Keratinocyte (primary cell): Measurements from ENCODE around the gene PAPPA.

ENCODE experiments used
- CTCF ChIP-seq, 3 experiments: IDR thresholded peaks in 1 of 3; conservative IDR thresholded peaks in 1 of 3; optimal IDR thresholded peaks in 1 of 3; 2 replicates in 2 of 3; 3 replicates in 1 of 3; pipeline versions ENCODE3 to v1.5.1; 2011; ENCODE audit warnings: low read length in 3 of 3, mild to moderate bottlenecking in 3 of 3, moderate library complexity in 2 of 3, control low read depth in 1 of 3, inconsistent platforms in 1 of 3; ENCODE audit not compliant: insufficient read depth in 2 of 3; ENCODE audit errors: extremely low read depth in 1 of 3
- EZH2 ChIP-seq: IDR thresholded peaks from one replicate; pipeline ENCODE4 v1.6.1; 2012; ENCODE audit warnings: inconsistent platforms, mild to moderate bottlenecking, low read length, moderate library complexity

GRCh38 chr9:116163293-116164055 is 9.9 kb downstream of the PAPPA start:
- peak; percentile 46 to 64 (median 54) for TF ChIP-seq CTCF (optimal IDR thresholded peaks at IDR 0.05 in 1 of 3, IDR thresholded peaks at IDR 0.05 in 1 of 3, conservative IDR thresholded peaks at IDR 0.05 in 1 of 3; ENCODE audit: extremely low read depth in 1 of 3, insufficient read depth in 2 of 3, low read length in 3 of 3)
- TF ChIP-seq EZH2: no peak
